NCI-H1694 (cell line): ENCODE measurements around the gene C5AR1.
"Not testable (repeated sequence)": the region's sequence is repeated elsewhere in the genome, so short reads cannot be mapped to it uniquely, and the experiment has no call there.

Source experiments
- DNase-seq: peaks from one replicate; lab custom pipeline; 2025; lab: John Stamatoyannopoulos, UW

C5AR1 gene

DNA sequence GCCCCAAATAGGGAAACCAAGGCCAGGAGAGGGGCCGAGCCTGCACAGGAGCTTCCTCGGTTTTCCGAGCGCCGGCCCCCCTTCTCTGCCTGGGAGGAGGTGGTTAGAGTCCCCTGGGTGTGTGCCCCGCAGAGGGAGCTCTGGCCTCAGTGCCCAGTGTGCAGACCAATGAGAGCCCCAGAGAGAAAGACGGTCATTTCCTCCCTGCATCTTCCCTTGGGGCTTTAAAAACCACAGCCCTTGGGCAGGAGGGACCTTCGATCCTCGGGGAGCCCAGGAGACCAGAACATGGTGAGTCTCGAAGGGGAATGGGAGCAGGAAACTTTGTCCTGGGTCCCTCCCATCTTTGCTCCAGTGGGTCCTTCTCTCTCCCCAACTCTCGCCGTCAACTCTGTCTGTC is at the start of gene C5AR1:
TSS of gene C5AR1 (plus strand) at position 254 of the 400 bp plus-strand sequence. CDS start at position 289, 35 bp downstream.
- no peak for DNase-seq

GRCh38 chr19:47260476-47260875 is 49.2 kb upstream of the C5AR1 start:
- no peak for DNase-seq

DNA sequence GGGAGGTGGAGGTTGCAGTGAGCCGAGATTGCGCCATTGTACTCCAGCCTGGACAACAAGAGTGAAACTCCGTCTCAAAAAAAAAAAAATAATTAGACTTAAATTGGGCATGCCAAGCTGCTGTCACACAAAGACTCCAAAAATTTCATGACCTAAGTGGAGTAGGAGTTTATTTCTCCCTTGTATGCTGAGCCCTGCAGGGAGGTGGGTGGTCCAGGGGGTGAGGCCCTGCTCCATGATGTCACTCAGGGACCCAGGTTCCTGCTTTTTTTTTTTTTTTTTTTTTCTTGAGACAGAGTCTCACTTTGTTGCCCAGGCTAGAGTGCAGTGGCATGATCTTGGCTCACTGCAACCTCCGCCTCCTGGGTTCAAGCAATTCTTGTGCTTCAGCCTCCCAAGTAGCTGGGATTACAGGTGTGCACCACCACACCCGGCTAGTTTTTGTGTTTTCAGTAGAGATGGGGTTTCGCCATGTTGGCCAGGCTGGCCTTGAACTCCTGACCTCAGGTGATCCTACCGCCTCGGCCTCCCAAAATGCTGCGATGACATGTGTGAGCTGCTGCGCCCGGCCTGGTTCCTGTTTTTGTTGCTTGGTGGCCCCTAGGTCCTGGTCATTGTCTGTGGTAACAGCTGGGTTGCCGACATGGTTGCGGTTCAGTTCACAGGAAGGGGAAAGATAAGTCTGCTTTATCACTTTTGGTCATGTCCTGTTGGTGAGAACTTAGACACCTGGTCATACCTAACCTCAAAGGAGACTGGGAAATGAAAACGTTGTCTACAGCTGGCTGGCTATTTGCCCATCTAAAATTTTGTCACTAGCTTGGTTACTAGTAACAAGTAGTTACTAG is 47.5 kb upstream of the C5AR1 start:
- not testable (repeated sequence) for DNase-seq

DNA sequence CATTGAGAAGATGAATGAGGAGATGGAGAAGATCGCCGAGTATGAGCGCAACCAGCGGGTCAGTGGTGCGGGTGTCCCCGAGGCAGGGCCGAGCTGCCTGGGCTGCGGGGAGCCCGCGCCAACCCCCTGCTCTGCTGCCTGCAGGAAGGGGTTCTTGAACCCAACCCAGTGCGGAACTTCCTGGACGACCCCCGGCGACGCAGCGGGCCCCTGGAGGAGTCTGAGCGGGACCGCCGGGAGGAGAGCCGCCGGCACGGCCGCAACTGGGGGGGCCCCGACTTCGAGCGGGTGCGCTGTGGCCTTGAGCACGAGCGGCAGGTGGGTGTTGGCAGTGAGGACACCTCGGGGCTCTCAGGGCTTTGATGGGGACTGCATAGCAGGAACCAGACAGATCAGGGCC is 45.0 kb upstream of the C5AR1 start:
- no peak for DNase-seq

DNA sequence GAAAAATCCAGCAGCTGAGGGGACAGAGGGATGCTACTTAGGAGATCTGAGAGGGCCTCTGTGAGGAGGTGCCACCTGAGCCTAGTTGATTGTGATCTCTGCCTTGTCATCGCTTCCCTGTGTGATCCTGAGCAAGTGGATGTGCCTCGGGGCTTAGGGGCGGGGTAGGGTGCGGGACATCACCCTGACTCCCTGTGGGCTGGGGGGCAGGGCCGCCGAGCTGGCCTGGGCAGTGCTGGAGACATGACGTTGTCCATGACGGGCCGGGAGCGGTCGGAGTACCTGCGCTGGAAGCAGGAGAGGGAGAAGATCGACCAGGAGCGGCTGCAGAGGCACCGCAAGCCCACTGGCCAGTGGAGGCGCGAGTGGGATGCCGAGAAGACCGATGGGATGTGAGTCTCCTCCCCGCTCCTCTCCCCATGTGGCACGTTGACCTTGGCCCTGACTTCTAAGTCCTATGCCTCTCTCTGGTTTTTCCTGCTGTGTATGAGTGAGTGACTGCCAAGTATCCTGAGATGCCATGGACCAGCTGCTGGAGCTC is 43.2 kb upstream of the C5AR1 start:
- no peak for DNase-seq

DNA sequence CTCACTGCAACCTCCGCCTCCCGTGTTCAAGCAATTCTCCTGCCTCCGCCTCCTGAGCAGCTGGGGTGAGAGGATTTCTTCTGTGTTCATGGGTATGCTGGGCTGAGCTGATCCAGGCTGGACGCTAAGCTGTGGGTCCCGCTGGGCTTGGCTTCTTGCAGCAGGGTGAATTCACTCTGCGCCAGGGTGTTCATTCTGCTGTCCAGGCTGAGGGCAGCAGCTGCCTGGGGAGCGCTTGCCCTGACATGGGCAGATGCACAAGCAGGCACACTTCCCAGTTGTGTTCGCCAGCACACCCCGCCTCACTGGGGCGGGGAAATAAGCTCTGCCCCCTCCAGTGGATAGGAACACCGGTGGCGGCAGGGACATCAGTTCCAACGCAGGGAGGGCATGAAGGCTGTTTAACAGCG is 42.3 kb upstream of the C5AR1 start:
- no peak for DNase-seq

GRCh38 chr19:47268028-47268427 is 41.6 kb upstream of the C5AR1 start:
- DNase-seq = no peak

DNA sequence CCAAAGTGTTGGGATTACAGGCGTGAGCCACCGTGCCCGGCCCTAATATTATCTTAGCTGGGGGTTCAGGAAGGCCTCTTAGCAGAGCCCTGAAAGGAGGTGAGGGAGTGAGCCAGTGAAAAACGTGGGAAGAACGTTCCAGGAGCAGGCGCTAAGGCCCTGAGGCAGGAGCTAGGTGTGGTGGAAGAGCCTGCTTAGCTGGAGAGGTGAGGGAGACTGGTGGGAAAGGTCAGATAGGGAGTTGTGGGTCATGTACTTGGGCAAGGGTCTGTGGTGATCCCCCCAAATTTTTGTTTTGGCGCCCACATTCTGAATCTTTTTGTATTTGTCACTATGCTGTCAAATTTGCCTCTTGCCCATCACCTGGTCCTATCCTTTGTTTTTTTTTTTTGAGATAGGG is 40.1 kb upstream of the C5AR1 start:
- DNase-seq = no peak

DNA sequence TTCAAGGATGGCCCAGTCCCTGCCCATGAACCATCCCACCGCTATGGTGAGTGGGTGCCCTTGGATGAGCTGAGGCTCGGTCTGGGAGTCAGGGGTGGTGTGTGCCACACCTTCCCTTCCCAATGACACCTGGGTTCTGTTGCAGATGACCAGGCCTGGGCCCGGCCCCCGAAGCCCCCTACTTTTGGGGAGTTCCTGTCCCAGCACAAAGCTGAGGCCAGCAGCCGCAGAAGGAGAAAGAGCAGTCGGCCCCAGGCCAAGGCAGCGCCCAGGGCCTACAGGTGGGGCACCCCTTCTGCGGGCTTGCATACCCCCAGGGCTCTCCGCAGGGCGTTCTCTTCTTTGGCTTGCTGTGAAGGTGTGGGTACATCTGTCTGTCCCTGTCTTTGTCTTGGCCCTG is 39.3 kb upstream of the C5AR1 start:
- DNase-seq = no peak

DNA sequence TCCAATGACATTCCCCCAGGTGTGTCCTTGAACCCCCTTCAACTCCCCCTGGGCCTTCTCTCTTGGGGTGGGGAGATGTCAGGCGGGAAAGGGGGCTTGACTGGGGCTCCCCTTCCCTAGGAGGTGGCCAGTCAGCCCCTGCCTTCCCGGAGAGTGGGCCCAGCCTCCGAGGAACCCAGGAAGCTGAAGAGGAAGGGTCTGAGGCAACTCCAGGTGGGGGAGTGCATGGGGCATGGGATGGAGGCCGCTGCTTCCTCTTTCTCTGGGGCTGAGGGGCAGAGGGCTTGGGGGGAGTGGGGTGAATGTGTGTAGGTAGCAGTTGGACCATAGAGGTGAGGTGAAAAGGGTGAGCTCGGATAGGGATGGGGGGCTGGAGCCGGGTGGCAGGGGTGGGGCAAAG is 37.7 kb upstream of the C5AR1 start:
- DNase-seq = no peak

DNA sequence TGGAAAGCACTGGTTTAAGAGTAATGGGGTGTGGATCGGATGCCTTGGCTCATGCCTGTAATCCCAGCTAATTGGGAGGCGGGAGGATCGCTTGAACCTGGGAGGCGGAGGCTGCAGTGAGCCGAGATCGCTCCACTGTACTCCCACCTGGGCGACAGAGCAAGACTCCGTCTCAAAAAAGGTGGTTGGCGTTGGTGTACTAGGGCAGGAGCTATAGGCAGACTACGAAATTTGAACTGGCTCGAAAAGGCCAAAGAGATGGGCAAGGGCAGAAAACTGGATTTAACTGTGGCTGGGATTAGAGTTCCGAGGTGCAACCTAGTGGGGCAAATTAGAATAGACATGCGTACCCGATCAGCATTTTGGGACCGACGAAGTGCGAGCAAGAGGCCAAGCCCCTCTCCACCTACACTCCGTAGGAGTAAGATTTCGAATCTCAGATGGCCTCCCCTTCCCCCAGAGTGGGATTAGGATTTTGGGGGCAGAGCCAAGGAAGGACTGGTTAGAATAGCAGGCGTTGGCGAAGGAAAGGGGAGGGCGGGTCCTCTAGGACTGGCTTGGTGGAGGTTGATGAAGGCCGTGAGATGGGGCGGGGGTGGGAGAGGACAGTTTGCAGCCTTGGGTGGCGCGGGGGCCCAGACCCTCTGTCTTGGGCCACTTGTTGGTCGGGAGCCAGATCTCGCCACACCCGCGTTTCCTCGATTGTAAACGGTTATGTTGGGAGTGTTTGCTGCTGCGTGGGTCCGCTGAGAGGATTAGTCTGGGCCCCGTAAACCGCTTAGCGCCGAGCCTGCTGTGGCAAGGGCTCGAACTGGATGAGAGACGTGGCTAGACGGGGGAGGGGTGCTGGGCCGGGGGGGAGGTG is 37.0 kb upstream of the C5AR1 start:
- DNase-seq = no peak

DNA sequence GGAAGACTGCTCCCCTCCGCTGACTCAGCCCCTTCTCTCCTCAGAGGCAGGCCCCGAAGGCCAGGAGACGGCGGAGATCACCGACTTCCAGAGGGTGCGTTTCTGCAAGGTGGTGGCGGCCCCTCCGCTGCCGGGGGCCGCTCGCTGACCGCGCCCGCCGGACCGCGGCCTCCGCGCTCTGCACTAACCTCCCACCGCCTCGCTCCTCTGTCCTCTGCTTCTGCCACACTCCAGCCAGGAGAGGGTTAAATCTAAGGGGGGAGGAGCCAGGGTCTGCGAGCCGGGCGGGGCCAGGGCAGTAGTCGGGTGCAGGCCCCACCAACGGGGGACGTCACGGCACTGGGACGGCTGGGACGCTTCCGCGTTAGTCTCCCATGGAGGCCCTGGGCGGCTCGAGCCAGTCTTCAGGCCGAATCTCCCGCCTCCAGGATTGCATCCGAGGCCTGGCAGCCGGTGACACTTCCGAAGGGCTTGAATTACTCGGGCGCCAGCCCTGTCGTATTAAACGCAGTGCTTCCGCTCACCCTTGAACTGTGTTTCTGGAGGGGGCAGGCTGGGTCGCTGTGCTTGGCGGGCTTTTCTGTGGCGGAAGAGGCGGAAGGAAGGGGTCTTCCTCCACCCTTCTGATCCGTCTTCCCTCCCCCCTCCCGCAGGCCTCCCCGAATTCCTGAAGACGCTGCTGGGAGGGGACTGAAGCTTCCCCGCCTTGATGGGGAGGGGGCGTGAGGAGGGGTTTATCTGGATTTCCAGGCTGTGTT is 36.2 kb upstream of the C5AR1 start:
- peak; percentile 73 for DNase-seq

- DNase-seq = peak; percentile 81
These were observed 35.4 kb upstream of the C5AR1 start, which contains the start of gene INAFM1 for GRCh38 chr19:47274071-47274890. INAFM1 (plus strand) TSS chr19:47274885; CDS start chr19:47274920, 35 bp downstream.

- DNase-seq = no peak
These were observed 34.5 kb upstream of the C5AR1 start for GRCh38 chr19:47274891-47275761.

GRCh38 chr19:47275791-47276461 is 33.7 kb upstream of the C5AR1 start:
- no peak for DNase-seq

GRCh38 chr19:47276513-47276912 is 33.1 kb upstream of the C5AR1 start:
- DNase-seq = not testable (repeated sequence)

DNA sequence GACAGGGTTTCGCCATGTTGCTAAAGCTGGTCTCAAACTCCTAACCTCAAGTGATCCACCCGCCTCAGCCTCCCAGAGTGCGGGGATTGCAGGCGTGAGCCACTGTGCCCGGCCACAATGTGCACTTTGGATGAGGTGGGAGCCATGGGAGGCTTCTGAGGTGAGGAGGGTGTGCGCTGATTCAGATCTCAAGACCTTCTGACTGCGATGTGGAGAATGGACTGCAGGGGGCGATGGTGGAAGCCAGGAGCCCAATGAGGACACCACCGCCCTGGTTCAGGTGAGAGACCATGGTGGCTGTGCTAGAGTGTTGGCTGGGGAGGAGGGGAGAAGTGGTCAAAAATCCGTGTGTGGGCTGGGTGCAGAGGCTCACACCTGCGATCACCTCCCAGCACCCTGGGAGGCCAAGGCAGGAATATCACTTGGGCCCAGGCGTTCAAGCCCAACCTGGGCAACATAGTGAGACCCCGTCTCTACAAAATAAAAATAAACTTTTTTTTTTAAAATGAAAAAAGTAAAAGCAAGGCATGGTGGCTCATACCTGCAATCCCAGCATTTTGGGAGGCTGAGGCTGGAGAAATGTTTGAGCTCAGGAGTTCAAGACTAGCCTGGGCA is 29.4 kb upstream of the C5AR1 start:
- no peak for DNase-seq

GRCh38 chr19:47283405-47284059 is 26.1 kb upstream of the C5AR1 start:
- no peak for DNase-seq
